ENCODE results near the gene KLHL6.

KLHL6 gene

DNA sequence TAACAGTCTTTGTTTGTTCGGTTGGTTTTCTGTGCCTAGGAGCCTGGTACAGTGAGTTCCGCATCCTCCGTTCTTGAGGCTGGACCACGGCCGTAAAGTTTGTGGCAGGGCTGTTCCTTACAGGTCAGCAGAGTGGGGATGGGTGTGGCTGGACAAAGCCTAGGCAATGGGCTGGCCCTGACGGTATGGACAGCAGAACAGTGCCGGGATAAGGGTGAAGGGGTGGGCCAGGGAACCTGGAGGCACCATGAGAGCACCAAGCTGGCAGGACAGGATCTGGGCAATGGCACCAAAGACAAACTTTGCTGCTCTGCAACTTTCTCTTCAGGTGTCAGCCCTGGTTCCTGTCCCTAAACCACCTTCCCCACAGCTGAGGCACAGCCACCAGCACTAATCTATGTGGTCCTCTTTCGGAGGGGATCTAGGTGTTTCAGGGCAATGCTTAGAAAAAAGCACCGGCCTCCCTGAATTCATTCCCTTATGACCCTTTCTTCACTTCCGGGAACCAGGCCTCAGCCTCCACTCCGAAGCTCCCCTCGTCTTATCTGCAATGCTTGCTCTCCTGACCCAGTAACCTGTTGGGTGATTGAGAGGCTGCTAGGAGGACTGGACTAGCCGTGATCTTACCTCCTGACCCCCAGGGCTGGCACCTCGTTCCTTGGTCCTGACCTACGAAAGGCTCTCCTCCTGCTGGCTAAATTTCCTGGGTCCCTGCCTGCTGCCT is 54.4 kb downstream of the KLHL6 start:
- no peaks in the 10 kb centered on the region for H3K4me1 ChIP-seq
- H3K4me3 ChIP-seq (ENCODE audit: low read depth, low read length): no peak overlapping the region
- H3K36me3 ChIP-seq: no peaks in the 10 kb centered on the region
- no peaks in the 10 kb centered on the region for H3K9me3 ChIP-seq
- no peak for DNase-seq
- H3K27me3 ChIP-seq: no peaks in the 10 kb centered on the region
- TF ChIP-seq, protein P1, sequence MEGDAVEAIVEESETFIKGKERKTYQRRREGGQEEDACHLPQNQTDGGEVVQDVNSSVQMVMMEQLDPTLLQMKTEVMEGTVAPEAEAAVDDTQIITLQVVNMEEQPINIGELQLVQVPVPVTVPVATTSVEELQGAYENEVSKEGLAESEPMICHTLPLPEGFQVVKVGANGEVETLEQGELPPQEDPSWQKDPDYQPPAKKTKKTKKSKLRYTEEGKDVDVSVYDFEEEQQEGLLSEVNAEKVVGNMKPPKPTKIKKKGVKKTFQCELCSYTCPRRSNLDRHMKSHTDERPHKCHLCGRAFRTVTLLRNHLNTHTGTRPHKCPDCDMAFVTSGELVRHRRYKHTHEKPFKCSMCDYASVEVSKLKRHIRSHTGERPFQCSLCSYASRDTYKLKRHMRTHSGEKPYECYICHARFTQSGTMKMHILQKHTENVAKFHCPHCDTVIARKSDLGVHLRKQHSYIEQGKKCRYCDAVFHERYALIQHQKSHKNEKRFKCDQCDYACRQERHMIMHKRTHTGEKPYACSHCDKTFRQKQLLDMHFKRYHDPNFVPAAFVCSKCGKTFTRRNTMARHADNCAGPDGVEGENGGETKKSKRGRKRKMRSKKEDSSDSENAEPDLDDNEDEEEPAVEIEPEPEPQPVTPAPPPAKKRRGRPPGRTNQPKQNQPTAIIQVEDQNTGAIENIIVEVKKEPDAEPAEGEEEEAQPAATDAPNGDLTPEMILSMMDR (IDR thresholded peaks at IDR 0.05; ENCODE audit: low read depth, low read length): no peak

- H3K9me3 ChIP-seq: no peaks in the 10 kb centered on the region
- TF ChIP-seq, protein P1 (IDR thresholded peaks at IDR 0.05; ENCODE audit: low read depth, low read length): no peak
- H3K4me1 ChIP-seq: no peaks in the 10 kb centered on the region
- H3K36me3 ChIP-seq: no peaks in the 10 kb centered on the region
- H3K4me3 ChIP-seq (ENCODE audit: low read depth, low read length): no peak overlapping the region
- no peak for DNase-seq
- H3K27me3 ChIP-seq: no peaks in the 10 kb centered on the region
Observed at GRCh38 chr3:183500319-183500718, 55.2 kb downstream of the KLHL6 start.

GRCh38 chr3:183498634-183499033 is 56.9 kb downstream of the KLHL6 start:
- no peak for DNase-seq
- H3K27me3 ChIP-seq: no peaks in the 10 kb centered on the region
- no peak overlapping the region for H3K4me3 ChIP-seq (ENCODE audit: low read depth, low read length)
- TF ChIP-seq, protein P1 (IDR thresholded peaks at IDR 0.05; ENCODE audit: low read depth, low read length): no peak
- H3K36me3 ChIP-seq: no peaks in the 10 kb centered on the region
- no peaks in the 10 kb centered on the region for H3K9me3 ChIP-seq
- no peaks in the 10 kb centered on the region for H3K4me1 ChIP-seq

- no peaks in the 10 kb centered on the region for H3K9me3 ChIP-seq
- H3K4me1 ChIP-seq: no peaks in the 10 kb centered on the region
- DNase-seq: no peak
- H3K36me3 ChIP-seq: no peaks in the 10 kb centered on the region
- H3K4me3 ChIP-seq (ENCODE audit: low read depth, low read length): no peak overlapping the region
- TF ChIP-seq, protein P1 (IDR thresholded peaks at IDR 0.05; ENCODE audit: low read depth, low read length): no peak
- no peaks in the 10 kb centered on the region for H3K27me3 ChIP-seq
Observed at GRCh38 chr3:183497313-183497712, 58.2 kb downstream of the KLHL6 start.

DNA sequence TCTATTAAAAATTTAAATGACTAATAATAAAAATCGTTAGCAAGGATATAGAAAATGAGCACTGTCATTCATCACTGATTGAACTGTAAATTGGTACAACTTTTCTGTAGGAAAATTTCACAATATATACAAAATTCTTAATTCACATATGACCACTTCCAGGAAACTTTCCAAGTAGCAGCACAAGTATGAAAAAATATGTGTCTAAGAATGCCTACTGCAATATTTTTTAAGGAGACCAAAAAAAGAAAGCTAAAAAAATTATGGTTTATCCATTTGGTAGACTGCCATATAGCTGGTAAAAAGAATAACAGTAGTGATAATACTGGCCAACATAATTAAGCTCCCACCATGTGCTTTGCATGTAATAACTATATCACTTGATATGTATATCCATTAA is 59.2 kb downstream of the KLHL6 start:
- no peak overlapping the region for H3K4me3 ChIP-seq (ENCODE audit: low read depth, low read length)
- no peaks in the 10 kb centered on the region for H3K27me3 ChIP-seq
- no peaks in the 10 kb centered on the region for H3K36me3 ChIP-seq
- no peak for DNase-seq
- TF ChIP-seq, protein P1 (IDR thresholded peaks at IDR 0.05; ENCODE audit: low read depth, low read length): no peak
- H3K4me1 ChIP-seq: no peaks in the 10 kb centered on the region
- H3K9me3 ChIP-seq: no peaks in the 10 kb centered on the region

DNA sequence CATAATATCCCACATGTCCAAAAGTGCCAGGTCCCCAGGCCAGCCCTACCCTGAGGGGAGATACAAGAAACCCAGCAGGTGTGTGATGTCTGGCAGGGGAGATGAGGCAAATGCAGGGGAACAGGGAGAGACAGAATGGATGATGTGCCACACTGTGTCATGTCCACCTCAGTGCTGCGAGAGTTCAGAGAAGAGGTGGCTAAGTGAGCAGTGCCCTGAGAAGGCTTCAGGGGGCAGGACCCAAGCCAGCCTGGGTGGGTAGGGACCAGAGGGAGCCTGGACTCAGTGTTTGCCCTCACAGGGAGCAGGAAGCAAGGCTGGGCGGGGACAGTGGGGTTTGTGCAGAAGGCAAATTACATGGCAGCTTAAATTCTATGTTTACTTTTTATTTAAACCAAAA is 61.2 kb downstream of the KLHL6 start:
- Histone ChIP-seq H3K4me1 (no peaks in the 10 kb centered on the region), H3K27me3 (no peaks in the 10 kb centered on the region), H3K36me3 (no peaks in the 10 kb centered on the region), H3K4me3 (ENCODE audit: low read depth, low read length) (no peak overlapping the region), H3K9me3 (no peaks in the 10 kb centered on the region)
- DNase-seq: no peak
- TF ChIP-seq, protein P1 (IDR thresholded peaks at IDR 0.05; ENCODE audit: low read depth, low read length): no peak
